Adipose tissue (tissue), 3 donors: ENCODE measurements around the gene ACCSL. TPM values are rescaled to one million over a fixed set of nuclear protein-coding genes. Genes with fewer than 3 reads are reported as not detected.

Experiments used
- H3K27ac ChIP-seq: one replicate; pipeline ENCODE4 v1.5.1; 2013; ENCODE audit warnings: low read depth, low read length
- WGBS, 3 donors: extraction: QIAGEN DNeasy Blood & Tissue Kit; methylation state at CpG; one replicate each; pipeline ENCODE4 v1.1.7; 2013; 5-methylcytosine and 5-hydroxymethylcytosine counted together
- polyA plus RNA-seq, 3 donors: library from polyadenylated mRNA; stranded (reverse); fragments of 200-250 nt; gene quantifications; one replicate each; pipeline ENCODE4 v1.2.3, GENCODE V29; 2013
- donor health status: healthy with polysubstance abuse.
- donor health status: Bipolar disorder and iron deficiency.
- donor health status: healthy.

The ACCSL gene
- polyA plus RNA-seq = not detected

DNA sequence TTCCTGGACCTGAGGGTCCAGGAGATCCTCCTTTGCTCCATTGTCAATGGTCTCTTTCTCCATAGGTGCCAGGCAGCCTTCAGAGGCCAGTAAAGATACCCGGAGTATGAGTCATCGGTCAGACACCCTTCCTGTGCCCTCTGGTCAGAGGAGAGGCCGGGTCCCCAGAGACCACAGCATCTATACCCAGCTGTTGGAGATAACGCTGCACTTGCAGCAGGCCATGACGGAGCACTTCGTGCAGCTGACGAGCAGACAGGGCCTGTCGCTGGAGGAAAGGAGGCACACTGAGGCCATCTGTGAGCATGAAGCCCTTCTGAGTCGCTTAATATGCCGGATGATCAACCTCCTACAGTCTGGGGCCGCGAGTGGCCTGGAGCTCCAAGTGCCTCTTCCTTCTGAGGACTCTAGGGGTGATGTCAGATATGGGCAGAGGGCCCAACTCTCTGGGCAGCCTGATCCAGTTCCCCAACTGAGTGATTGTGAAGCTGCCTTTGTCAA, at the start of gene ACCSL:
Gene ACCSL, plus strand, starts transcription at position 51 of the 501 bp plus-strand sequence. Its CDS starts 56 bp downstream, at position 107.
- 80 to 86% (median 83%) methylated on average over 12 of the region's 12 CpGs for WGBS, 3 donors
- no peak within 1 kb of the TSS for H3K27ac ChIP-seq

DNA sequence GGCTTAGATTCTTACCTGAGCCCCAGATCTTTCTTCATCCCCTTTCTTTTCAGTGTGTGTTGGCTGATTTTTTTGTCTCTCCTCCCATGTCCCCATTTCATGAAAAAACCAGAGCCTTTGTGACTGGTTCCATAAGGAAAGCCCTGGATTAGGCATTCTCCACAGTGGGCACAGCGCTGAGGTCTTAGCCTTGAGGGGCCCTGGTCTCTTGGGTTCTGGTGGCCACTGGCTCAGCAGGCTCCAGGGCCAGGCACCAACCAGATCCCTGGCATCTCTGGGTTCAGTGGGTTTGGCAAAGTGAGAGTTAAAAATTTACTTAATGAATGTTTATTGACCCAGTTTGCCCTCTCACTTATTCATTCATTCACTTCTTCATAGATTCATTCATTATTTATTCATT, 49.5 kb upstream of the ACCSL start:
- no peak overlapping the region for H3K27ac ChIP-seq
- 86 to 100% (median 87%) methylated on average over 1 of the region's 1 CpG for WGBS, 3 donors

DNA sequence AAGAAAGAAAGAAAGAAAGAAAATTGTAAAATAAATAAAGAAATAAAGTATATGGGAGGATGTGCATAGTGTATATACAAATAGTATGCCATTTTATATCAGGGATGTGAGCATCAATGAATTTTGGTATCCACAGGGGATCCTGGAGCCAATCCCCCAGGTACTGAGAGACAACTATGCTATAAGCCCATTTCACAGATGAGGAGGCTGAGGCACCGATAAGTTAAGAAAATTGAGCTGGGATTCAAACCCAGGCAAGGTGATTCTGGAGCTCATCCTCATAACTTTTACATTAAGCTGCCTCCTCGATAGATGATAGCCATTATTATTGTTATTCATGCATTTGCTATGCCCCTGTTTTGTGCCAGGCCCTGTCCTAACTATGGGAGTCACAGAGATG, 47.0 kb upstream of the ACCSL start:
- no peak overlapping the region for H3K27ac ChIP-seq
- 40 to 90% (median 66%) methylated on average over 2 of the region's 2 CpGs for WGBS, 3 donors

- 83 to 84% (median 84%) methylated on average over 18 of the region's 18 CpGs for WGBS, 3 donors
- H3K27ac ChIP-seq = no peak overlapping the region
Observed at GRCh38 chr11:44002191-44003093, 45.3 kb upstream of the ACCSL start.

- WGBS, 3 donors = 85 to 92% (median 86%) methylated on average over 9 of the region's 9 CpGs
- H3K27ac ChIP-seq = no peak overlapping the region
Observed at GRCh38 chr11:44003736-44004451, 43.9 kb upstream of the ACCSL start.

DNA sequence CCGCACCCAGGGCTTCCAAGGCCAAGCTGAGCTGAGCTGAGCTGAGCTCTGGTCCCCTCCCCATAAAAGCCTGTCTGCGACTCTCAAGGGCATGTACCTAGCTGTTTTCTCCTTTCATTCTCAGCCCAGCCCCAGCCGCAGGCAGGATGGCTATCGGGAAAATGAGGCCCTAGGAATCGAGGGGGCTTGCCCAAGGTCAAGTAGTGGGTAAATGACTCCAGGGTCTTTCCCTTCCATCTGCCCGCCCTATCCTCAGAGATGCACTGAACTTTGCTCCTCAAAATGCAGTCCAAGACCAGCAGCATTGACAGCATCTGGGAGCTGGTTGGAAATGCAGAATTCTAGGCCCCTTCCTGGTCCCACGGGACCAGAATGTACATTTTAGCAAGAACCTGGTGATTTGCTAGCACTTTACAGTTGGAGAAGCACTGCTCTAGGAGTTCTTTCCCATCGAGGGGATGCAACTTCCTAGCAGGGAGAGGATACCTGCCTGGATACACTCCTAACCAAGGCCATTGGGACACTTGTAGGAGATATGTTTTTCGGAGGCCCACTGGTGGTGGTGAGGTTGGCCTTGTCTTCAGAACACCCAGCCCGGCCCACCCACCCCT, 43.2 kb upstream of the ACCSL start:
- WGBS, 3 donors = 75 to 90% (median 88%) methylated on average over 10 of the region's 10 CpGs
- no peak overlapping the region for H3K27ac ChIP-seq

DNA sequence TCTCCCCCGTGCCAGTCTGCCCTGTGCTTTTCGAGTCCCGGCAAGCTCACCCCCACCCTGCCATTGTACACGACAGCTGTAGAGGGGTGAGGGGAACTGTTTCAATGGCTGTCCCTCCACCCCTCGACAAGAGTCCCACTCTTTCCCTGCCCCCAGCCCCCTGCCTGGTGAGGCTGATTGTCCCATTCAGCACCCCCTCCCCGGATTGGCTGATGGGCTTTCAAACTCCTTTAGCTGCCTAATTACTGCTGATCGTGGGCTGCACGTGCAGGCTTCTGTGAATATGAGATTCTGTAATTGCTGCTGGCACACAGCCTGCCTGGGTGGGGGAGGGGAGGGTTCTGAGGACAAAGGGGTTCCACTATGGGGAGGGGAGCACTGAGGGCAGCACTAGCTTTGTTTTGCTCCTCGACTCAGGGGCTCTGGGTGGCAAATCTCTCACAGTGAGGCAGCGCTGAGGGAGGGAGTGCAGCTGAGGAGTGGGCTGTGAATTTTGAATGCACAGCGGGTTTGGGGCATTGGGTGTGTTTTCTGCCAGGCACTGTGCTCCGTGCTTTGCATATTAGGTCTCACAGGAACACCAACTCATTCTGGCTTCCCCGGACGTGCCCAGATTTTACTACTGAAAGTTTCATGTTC, 42.6 kb upstream of the ACCSL start:
- no peak overlapping the region for H3K27ac ChIP-seq
- 58 to 64% (median 58%) methylated on average over 14 of the region's 14 CpGs for WGBS, 3 donors

- 89 to 95% (median 92%) methylated on average over 1 of the region's 1 CpG for WGBS, 3 donors
- no peak overlapping the region for H3K27ac ChIP-seq
Observed at GRCh38 chr11:44005956-44006355, 41.8 kb upstream of the ACCSL start.

DNA sequence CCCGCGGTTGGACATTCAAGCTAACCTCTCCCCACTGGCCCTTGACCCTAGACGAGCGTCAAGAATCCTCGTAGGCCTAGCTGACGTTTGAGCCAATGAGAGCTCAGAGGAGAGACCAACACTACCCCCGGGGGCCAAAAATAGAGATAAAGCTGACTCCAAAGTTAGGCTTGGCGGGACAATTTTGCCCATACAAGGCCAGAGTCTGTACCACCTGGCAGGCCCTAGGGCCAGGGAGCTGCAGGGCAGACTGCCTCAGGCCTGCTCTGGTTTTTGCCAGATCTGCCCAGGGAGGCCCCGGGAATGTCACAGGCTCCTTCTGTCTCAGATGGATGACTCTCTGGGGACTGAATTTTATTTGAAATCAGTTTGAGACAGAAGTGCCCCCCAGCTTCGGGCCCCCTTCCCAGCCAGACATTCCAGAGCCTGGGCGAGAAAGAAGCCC, 40.8 kb upstream of the ACCSL start:
- 79 to 86% (median 83%) methylated on average over 11 of the region's 11 CpGs for WGBS, 3 donors
- no peak overlapping the region for H3K27ac ChIP-seq

DNA sequence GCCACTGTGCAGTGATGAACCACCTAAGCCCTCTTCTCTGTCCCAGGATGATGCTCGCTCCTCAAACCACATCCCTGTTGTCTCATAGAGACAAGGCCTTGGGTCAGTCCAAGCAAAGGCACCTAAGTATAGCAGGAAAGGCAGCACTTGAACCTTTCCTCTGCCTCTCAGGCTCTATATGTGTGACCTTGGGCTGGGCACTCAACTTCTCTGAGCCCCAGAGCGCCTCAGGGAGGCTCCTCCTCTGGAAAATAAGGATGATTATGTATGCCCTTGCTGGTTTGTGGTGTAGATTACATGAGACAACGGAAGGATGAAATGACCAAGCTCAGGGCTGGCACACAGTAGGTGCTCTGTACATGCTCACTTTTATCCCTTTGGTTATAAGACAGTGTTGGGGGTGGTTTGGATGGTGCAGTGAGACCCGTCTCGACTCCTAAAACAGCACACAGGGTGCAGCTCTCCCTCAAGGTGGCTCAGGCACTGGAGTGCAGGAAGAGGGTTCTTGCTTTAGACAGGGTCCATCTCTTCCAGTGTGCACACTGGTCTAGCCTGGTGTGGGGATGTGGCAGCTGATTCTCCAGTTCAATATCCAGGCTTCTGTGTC, 40.2 kb upstream of the ACCSL start:
- H3K27ac ChIP-seq = no peak overlapping the region
- 92 to 94% (median 92%) methylated on average over 5 of the region's 5 CpGs for WGBS, 3 donors

- no peak overlapping the region for H3K27ac ChIP-seq
Observed at GRCh38 chr11:44008088-44008501, 39.7 kb upstream of the ACCSL start.

GRCh38 chr11:44008698-44009097, 39.1 kb upstream of the ACCSL start:
- no peak overlapping the region for H3K27ac ChIP-seq
- 86 to 97% (median 93%) methylated on average over 3 of the region's 3 CpGs for WGBS, 3 donors

More at GRCh38 chr11:44008088-44008501, 39.7 kb upstream of the ACCSL start:
- WGBS, 3 donors = 80 to 88% (median 86%) methylated on average over 5 of the region's 5 CpGs

GRCh38 chr11:44010789-44011251, 37.0 kb upstream of the ACCSL start:
- no peak overlapping the region for H3K27ac ChIP-seq
- 82 to 90% (median 83%) methylated on average over 4 of the region's 4 CpGs for WGBS, 3 donors

- 72 to 82% (median 77%) methylated on average over 1 of the region's 1 CpG for WGBS, 3 donors
- no peak overlapping the region for H3K27ac ChIP-seq
Observed at GRCh38 chr11:44011797-44012196, 36.0 kb upstream of the ACCSL start.

GRCh38 chr11:44014968-44015623, 32.7 kb upstream of the ACCSL start:
- H3K27ac ChIP-seq = no peak overlapping the region
- WGBS, 3 donors = 71 to 85% (median 84%) methylated on average over 8 of the region's 8 CpGs

- H3K27ac ChIP-seq = no peak overlapping the region
- WGBS, 3 donors = 92 to 94% (median 94%) methylated on average over 3 of the region's 3 CpGs
Observed at GRCh38 chr11:44015624-44016007, 32.2 kb upstream of the ACCSL start.

- 43 to 68% (median 49%) methylated on average over 5 of the region's 5 CpGs for WGBS, 3 donors
- no peak overlapping the region for H3K27ac ChIP-seq
Observed at GRCh38 chr11:44016131-44016530, 31.6 kb upstream of the ACCSL start.
